Stimulated activated CD4-positive, alpha-beta T cell treated with anti-CD3 and anti-CD28 coated beads, Interleukin-2, amount 100 ng/mL, for 24 hours (primary cell): ENCODE results near the gene KNDC1.
"Not testable (repeated sequence)": the region's sequence is repeated elsewhere in the genome, so short reads cannot be mapped to it uniquely, and the experiment has no call there.

Source experiments
- DNase-seq, 2 donors: peaks; one replicate each; pipeline ENCODE4 v3.0.0-alpha.2; 2020

KNDC1 gene

DNA sequence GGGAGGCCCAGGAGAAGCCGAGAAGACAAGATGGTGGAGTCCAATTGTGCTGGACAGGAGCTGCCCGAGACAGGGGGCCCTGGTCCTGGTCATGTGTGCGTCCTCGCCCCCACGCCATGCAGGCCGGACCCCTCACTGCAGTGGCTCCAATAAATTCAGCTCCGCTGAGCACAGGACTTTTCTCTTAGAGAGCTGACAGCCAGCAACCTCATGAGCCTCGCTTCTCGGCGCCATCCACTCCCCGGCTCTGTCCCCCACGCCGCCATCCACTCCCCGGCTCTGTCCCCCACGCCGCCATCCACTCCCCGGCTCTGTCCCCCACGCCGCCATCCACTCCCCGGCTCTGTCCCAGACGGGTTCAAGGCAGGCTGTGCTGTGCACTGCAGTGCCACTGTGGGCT, 67.2 kb downstream of the KNDC1 start:
- DNase-seq: no peak

GRCh38 chr10:133229265-133230043, 69.4 kb downstream of the KNDC1 start:
- no peak for DNase-seq

- DNase-seq: no peak
Measured at GRCh38 chr10:133230044-133230361, 70.0 kb downstream of the KNDC1 start, which contains the start of gene UTF1. UTF1 (plus strand) TSS chr10:133230217; CDS start chr10:133230289, 72 bp downstream.

- peak in 1 of 2 donors; percentile 40 for DNase-seq
Measured at GRCh38 chr10:133230387-133231195, 70.6 kb downstream of the KNDC1 start.

DNA sequence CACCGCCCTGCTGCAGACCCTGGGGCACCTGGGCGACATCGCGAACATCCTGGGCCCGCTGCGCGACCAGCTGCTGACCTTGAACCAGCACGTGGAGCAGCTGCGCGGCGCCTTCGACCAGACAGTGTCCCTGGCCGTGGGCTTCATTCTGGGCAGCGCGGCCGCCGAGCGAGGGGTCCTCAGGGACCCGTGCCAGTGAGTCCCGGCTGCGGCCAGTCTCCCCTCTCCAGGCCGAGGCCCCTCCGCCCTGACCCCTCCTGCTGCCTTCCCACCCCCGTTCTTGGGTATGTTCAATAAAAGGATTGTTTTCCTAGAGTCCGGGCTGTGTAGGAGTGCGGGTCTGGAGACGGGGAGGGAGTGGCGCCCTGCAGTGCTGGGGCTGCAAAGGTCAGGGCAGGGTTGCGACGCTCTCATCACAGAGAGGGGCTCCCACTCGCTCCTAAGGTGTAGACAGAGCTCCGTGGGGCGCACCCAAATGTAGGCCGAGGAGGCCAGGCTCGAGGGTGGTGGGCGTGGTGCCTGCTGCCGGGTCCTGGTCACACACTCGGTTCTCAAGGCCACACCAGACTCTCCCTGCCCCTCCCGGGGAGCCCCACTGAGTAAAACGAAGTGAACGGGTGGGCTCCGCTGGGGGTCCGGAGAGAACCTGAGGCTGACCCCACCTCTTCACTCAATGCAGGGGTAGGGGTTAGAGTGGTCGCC, 71.4 kb downstream of the KNDC1 start:
- DNase-seq: no peak

DNA sequence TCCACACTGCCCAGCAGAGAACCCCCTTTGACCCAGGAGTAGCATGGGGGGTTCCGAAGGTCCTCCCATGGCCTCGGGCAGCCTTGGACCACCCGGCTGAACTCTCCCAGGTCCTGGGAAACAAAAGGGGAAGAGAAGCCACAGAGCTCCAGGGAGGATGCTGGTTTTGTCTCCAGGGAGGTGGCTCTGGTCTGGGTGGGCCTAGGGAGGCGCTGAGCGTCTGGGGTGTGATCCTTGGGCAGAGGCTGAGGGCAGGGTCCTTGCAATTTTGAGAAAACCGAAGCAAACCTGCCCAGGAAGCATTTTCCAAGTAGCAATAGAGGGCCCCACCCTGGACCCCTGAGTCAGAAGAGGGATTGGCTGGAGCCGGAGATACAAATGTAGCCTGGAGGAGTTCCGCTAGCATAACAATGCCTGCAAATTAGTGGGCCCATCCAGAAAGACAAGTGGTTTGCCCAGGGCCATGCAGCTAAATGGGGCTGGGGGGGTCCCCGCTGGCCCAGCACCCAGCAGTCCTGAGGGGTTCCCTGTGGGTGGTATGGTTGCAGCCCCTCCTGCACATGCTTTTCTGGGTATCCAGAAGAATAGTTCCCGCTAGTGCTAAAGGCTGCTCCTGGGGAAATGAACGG, 72.0 kb downstream of the KNDC1 start:
- DNase-seq: no peak

GRCh38 chr10:133234796-133235195, 74.8 kb downstream of the KNDC1 start:
- DNase-seq: not testable (repeated sequence)

- DNase-seq: no peak
Measured at GRCh38 chr10:133235265-133235855, 75.3 kb downstream of the KNDC1 start.

DNA sequence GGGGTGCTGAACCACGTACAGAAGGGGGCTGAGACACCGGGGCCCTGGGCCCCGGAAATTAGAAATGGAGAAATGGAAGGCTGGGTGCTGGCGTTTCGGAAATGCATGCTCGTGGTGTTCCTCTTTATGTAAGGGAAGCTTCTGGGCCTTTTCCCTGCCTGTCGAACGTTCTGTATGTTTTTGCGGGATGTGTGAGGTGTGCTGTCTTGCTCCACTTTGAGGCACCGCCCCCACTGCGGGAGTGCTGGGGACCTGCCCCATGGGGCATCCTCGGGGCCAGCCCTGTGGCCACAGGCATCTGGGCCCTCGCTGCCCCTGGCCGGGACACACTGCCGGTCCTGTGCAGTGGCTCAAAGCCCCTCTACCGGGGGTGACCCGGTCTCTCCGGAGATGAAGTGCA, 75.9 kb downstream of the KNDC1 start:
- no peak for DNase-seq

GRCh38 chr10:133236401-133237240, 76.6 kb downstream of the KNDC1 start:
- DNase-seq: no peak

- DNase-seq: no peak
Measured at GRCh38 chr10:133237241-133237587, 77.2 kb downstream of the KNDC1 start.

DNA sequence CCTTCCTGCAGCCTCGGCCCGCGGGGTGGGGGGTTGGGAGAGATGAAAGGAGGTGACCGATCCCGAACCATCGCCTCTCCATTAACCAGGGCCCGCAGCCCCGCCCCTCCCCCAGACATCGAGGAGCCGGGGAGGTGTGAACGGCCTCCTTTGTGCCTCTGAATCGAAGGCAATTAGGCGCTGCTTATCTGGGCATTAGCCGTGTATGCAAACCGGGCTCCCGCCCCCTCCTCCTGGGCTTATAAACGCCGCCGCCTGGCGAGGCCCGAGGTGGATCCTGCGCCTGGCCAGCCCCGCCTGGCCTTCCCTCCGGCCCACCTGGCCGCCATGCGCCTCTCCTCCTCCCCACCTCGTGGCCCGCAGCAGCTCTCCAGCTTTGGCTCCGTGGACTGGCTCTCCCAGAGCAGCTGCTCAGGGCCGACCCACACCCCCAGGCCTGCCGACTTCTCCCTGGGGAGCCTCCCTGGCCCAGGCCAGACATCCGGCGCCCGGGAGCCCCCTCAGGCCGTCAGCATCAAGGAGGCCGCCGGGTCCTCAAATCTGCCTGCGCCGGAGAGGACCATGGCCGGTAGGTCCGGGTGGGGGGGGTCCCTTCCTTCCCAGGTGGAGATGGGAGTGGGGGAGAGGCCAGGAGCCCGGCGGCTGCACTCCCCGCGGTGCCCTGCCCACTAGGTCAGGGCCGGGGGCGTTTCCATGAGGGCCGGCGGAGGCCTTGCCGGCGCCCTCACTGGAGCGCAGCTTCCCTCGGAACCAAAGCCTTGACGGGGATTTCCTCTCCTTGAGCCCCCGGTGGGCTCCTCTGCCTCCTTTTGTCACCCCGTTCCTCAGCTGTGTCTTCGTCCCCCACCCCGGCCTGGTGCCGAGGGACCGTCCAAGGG, 77.8 kb downstream of the KNDC1 start, which contains the start of gene VENTX:
Gene VENTX, plus strand, starts transcription at position 268 of the 878 bp plus-strand sequence. Its CDS starts 60 bp downstream, at position 328.
- DNase-seq: no peak

DNA sequence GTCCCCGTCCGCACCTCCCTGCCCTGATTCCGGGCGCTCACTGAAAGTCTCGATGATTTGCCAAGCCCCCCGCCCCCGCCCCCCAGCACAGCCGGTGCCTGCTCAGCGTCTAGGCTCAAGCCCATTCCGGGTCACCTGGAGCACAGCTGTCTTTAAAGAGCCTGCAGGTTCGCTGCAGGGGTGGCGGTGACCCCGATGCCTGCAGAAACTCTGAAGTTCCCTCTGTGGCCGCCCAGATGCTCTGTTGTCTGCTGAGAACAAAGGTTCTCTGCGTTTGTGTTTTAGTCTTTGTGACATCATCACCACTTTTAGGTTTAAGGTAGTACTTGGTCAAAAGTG, 78.4 kb downstream of the KNDC1 start:
- DNase-seq: no peak

DNA sequence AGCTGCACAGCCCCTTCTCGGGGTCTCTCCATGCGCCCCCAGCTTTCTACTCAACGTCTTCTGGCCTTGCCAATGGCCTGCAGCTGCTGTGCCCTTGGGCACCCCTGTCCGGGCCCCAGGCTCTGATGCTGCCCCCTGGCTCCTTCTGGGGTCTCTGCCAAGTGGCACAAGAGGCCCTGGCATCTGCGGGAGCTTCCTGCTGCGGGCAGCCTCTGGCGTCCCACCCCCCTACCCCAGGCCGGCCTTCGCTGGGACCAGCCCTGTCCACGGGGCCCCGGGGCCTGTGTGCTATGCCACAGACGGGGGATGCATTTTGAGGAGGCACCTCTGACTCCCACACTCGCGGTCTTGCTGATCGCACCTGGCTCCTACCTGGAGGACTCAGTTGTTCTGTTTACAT, 80.0 kb downstream of the KNDC1 start:
- DNase-seq: no peak

- no peak for DNase-seq
Measured at GRCh38 chr10:133241501-133242205, 81.6 kb downstream of the KNDC1 start.

DNA sequence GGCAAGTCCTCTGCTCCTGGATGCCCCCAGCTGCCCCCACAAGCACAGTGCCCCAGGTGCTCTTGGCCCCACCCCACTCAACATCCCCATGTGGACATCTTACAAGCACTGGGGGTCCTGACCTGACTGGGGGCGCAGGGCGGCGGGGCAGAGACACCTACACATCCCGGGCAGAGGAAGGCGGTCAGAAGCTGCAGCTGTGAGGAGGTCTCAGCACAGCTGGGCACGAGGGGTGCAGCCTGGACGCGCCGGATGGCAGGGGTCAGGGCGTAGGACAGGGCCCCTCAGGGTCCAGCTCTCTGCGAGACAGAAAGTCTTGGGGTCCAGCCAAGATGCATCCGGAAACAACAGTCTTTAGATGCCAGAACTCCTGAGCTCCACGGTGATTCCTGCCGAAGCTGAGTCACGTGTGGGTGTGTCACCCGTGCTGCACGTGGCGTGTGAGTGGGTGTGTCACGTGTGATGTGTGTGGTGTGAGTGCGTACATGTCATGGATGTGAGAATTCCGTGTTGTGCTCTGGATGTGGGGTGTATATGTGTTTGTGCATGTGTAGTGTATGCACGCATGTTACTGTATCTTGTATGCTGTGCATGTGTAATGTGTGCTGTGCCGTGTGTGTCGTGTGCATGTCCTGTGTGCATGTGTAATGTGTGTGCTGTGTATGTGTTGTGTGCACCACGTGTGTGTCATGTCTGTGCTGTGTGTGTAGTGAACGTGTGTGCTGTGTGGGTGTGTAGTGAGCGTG, 82.8 kb downstream of the KNDC1 start:
- DNase-seq: no peak

- DNase-seq: no peak
Measured at GRCh38 chr10:133243593-133243992, 83.6 kb downstream of the KNDC1 start.

GRCh38 chr10:133245439-133246235, 85.6 kb downstream of the KNDC1 start:
- no peak for DNase-seq

DNA sequence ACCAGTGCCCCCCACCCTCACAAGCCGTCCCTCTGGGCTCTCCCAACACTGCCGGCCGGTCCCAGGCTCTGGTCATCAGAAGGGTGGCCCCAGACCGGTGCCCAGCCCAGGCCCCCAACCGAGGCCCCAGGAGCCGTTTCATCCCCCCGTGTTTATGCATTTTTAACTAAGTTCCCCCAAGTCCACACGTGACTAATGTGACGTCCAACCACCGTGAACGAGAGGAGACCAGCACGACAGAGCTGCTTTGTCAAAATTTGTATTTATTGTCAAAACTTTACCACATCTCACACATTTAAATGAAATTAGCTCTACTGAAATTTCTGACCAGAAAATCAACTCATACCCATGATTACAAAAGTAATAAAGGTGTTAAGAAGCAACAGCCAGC, 86.2 kb downstream of the KNDC1 start:
- no peak for DNase-seq
